HG03565 (cell line): ENCODE results near the gene GOLM1.

Experiments
- ATAC-seq: cut with Tn5 transposase; IDR thresholded peaks from one replicate; pipeline ENCODE4 v1.9.1; 2021; ENCODE audit warnings: mild to moderate bottlenecking, moderate library complexity; ENCODE audit not compliant: unreplicated experiment

GOLM1 gene

DNA sequence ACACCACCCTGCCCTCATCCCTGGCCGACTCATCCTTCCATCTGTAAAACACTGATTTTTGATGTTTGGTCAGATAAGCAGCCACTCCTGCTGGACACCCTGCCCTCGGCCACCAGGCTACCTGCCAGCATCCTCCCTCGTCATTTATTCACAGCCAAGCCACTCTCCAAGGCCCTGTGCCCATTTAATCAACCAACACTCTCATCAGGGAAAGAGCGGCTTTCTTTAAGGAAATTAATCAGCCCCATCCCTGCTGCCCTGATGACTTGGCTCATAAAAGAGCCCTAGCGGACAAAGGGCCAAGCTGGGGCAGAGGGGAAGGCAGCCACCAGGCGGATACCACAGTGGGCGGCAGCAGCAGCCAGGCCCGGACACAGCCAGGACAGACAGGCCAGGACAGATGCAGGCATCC, 52.4 kb downstream of the GOLM1 start:
- ATAC-seq: no peak

DNA sequence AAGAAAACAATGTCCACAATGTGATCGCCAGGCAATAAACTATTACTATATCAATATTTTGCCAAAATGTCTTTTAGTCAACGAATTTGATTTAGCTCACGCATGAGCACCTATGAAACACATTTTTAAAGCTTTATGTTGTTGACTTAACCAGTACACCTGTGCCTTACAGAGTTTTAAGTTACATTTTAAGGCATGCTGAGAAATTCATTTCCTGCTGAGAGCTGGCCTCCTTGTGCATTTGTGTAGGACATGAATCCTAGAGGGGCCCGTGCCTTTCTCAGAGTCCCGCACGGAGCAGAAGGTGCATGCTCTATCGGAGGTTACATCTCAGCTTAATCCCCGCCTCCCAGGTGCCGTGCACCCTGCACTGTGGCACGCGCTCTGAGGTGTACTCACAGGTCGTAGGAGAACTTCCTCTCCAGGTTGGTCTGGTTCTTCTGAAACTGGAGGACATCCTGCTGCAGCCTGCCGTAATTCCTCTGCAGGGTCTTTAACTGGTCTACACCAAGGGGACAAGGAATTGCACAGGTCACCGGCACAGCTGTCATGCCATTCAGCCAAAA, 53.2 kb downstream of the GOLM1 start:
- no peak for ATAC-seq

DNA sequence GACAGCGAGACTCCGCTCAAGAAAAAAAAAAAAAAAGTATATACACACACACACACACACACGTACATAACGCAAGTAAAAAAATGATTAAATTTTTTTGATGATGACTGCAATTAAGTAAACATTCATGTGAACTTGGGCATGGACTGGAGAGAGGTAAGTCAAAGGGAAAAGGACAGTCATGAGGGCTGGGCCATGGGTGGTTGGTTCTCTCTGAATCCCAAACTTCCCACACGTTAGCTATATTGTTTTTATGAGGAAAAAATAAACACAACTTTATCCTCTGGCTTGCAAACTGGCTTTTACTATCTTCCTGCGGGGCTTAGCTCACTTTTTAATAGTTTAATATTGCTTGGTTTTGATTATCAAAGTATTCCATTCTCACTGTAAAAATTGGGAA, 53.7 kb downstream of the GOLM1 start:
- no peak for ATAC-seq

DNA sequence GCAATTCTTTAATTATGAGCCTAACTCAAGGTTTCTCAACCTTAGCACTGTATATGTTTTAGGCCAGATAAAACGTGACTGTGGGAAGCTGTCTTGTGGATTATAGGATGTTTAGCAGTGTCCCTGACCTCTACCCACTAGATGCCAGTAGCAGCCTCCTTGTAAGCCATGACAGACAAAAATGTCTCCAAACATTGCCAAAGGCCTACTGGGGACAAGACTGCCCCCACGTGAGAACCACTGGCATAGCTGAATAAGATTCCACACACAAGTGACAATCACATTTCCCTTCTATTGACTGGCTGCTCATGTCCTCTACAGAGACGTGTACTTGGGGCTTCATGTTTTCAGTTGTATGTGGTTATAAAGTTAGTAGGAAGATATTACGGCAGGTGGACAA, 55.4 kb downstream of the GOLM1 start:
- ATAC-seq: no peak

DNA sequence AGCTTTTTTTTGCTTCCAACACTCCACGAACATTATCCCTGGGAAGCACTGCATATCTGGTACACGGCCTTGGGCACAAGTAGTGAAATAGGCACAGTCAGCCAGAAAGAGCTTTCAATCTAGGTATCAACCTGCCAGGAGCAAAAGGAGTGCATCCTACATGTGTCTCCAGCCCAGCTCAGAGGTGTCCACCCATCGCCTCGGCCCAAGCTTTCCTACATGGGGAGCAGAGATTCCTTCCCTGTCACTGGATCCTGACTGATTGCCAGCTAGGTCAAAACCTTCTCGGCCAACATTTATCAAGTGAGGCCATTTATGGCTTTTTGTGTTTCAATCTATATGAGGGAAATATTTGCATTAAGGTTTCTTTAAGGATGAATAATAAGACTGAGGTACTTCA, 55.8 kb downstream of the GOLM1 start:
- ATAC-seq: no peak

DNA sequence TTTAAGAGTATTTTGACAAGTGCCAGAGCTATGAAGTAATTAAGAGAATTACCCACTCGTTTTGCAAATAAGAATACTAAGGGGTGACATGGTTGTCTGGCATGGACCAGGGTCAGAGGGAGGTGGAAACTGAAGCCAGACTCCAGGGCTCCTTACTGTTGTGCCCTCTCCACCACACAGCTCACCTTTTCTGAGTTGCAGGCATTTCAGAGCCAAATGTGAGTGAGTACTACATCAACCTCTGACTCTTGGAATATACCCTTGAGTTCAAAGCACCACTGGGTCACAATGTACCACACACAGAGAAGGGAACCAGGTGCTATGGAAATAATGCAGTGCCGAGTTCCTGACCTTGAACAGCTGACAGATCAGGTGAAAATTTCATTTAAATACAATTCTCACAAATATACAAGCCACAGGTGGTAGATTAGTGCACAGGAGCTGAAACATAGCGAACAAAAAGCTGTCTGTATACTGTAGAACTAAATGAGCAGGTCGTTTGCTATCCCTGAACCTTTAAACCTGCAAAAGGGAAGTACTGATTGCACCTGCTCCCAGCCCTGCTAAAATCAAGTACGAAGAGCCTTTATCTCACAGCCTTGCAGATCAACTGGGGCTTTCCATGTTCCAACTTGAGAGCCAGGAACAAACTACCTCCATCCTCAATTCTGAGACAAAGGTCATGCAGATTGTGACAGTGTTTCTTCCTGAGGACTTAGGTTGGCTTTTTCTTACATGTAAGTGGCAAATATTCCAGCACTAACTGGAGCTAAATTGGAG, 57.0 kb downstream of the GOLM1 start:
- no peak for ATAC-seq

DNA sequence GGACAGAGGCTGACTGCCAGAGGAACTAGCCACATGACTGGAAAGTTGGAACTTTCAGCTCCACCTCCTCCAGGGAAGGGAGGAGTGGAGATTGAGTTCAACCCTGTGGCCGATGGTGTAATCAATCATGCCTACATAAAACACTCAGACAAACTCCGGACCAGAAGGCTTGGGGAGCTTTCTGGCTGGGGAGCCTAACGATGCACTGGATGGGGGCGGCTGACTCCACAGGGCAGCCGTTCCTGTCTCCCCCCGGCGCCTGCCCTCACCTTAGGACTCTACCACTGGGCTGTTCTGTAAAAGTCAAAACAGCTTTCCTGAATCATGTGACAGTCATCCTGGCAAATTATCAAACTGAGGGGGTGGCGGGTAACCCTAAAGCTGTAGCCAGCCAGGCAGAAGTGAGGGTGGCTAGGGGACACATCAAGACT, 58.0 kb downstream of the GOLM1 start:
- no peak for ATAC-seq

DNA sequence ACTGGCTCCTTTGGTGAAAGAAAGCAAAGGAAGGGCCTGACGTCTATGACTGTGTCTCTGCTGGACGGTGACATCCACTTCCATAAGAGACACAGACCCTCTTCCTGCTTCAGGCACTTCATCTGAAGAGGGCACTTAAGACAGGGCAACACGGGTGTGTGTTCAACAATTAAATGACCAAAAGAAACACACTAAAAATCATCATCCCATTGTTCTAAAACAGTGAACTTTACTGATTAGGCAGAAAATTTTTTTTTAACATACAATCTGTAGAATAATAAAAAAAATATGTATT, 58.5 kb downstream of the GOLM1 start:
- ATAC-seq: no peak

DNA sequence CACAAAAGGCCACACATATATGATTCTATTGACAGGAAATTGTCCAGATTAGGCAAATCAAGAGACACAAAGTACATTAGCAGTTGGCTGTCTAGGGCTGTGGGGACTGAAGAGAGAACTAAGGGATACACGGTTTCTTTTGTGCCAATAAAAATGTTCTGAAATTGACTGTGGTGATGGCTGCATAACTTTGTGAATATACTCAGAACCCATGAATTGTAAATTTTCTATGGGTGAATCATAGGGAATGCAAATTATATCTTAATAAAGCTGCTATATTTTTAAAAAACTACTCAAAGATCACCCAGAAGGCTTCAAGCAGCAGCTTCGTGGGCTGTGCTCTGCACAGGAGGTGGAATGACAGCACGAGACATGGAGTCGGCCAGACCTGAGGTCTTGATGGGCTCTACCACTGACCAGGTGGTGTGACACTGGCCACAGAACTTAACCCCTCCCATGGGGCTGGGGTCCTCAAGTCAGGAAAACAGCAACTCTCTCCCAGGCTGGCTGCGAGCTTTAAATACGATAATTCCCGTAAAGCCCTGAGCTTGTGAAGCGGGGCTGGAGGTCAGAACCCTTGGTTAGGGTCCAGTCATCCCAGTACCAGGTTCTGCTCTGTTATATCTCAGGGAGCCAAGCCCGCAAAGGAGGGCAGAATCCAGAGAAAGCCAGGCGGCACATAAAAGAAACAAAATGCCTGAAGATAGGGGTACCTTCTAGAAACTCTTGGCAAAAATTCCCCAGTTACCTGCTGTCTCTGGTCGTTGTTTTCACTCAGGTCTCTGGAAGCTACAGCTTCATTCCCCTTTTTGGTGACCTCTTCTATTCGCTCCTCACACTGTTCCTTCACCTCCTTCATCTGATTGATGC, 59.1 kb downstream of the GOLM1 start:
- ATAC-seq: no peak

DNA sequence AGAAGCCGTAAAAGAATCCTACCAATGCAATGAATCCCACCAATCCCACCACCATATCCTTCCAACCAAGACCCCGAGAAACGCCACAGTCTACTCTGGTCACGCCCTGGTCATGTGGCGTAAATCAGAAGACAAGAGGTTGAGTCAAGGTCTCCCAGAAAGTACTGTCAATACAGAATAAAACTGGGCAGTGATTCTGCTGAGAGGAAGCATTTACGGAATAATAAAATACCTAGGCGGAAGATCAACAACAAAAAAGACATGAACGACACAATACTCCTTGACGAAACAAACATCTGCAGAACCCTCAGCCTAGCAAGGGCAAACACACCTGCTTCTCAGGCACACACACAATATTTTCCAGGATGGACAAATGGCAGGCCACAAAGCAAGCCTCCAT, 62.8 kb downstream of the GOLM1 start:
- ATAC-seq: no peak

DNA sequence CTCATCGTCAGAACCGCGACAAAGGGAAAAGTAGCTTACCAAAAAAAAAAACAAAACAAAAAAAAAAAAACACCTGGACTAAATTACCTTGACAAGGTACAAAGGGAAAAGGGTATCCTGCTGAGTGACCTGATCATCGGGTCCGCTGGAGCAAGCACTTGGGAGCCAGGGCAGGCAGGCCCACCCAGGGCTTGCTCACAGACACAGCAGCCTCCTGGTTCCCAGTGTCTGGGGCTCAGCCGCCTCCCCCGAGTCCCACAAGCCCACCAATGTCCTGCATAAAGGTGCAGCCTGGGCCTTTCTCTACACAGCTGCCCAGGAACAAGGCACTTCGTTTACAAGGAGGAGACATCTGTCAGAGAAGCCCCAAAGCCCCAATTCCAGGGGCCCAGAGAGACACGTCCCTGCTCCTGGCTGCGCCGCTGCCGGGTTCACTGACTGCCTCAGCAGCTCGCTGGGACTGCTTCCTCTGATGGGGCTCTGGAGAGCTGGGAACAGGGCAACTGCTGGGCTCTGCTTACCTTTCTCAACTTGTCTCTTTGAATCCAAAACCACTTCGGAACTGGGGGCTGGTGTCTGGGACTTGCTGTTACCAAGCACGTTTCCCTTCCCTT, 63.4 kb downstream of the GOLM1 start:
- ATAC-seq: no peak

DNA sequence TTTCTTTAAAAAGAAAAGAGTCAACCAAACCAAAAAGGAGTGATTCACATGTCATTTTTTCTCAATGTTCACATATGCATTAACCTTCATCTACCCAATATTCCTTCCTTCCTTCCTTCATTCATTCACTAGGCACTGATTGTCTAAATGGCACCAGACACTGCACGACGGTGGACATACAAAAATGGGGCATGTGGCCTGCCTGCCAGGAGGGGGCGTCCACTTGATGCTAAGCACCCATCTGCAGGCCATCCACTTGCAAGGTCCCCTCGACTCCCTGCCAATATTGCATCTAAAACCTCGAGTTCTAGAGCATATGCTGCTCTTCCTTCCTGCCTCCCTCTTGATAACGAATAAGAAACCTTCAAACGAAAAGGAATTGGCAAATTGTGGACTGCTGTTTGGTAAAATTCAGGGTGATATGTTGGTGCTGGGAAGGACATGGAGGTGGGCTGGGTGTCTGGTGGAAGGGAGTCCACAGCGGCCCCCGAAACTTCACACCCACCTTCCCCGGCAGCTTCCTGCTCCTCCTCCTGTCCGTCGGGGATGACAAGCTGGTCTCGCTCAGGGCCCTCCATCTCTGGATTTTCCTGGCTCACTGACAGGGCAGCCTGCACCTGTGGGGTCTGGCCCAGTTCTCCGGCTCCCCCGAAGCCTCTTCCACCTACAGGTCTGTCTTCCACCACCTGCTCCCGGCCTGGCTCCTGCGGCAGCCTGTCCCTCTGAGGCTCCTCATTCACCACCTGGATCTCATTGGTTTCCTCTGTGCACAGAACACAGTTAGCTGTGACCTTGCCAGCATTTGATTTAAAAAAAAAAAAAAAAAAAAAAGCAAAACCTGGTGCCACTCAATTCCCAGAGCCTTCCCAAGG, 64.3 kb downstream of the GOLM1 start:
- no peak for ATAC-seq

DNA sequence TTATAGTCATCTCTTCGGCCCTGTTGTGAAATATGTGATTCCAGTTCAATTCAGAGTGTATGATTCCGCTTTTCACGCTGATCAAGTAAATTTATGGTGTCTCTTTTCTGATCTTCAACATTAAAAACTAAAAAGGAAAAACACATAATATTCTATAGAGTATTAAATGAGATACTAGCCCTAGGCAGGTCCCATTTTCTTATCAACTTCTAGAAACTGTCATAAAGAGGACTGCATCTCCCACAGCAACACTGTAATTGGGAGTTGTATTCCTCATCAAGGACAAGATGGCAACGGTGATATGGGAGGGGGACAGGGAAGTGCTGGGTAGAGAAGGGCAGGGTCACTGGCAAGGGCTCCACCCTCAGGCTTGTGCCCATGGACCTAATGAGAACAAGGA, 71.6 kb downstream of the GOLM1 start:
- no peak for ATAC-seq

DNA sequence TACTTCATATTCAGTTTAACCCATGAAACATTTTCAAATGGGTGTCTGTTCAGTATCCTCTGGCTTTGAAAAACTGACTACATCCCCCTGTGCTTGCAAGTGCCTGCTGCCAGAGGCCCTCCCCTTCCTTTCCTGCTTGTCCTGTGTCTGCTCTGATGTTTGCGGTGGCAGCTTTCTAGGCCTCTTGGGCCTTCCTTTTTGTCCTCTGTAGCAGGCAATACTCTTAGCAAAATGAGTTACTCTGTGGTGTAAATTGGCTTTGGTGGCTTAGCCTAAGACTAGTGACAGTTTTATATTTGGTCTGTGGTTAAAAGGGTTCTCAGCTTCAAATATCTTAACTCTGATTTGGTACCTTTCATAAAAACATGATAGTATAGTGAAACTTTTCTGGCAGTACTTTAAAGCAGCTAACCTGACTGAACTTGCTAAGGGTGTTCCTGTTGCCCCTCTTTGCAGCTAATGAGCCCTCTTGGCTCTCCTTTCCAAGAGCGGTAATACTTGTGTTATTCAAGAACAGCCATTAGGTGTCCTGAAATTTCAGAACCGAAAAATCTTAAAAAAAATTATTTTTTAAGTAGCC, 76.6 kb downstream of the GOLM1 start:
- ATAC-seq: no peak

DNA sequence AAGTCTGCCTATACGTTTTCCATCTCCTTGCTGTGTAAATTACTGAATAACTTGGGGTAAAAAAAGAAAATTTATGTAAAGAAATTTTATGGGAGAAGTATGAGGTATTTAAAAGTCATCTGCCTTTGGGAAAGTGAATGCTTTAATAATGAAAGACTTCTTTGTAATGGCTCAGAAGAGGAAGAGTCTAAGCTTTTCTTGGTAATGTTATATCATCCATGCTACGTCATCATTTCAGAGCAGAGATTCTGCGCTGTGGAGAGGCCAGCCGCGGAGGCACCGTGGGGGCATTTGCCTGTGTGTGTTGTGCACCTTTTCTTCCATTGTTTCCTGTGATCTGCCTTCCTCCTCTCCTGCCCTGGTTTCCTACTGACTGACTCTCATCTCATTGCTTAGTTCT, 78.2 kb downstream of the GOLM1 start:
- ATAC-seq: no peak

DNA sequence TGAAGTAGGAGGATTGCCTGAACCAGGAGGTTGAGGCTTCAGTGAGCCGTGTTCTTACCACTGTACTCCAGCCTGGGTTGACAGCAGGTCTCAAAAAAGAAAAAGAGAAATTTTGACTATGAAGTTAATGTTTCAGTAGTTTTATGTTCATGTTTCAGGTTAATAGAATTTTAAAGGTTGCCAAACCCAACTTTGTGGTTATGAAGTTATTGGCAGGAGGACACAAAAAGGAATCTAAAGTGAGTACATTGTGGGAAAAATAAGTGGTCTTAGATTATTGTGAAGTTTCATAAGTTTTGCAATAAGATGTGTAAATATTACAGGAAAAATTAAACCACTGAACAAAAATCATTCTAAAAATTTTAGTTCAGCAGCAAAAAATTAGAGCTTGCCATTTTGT, 78.6 kb downstream of the GOLM1 start:
- no peak for ATAC-seq

DNA sequence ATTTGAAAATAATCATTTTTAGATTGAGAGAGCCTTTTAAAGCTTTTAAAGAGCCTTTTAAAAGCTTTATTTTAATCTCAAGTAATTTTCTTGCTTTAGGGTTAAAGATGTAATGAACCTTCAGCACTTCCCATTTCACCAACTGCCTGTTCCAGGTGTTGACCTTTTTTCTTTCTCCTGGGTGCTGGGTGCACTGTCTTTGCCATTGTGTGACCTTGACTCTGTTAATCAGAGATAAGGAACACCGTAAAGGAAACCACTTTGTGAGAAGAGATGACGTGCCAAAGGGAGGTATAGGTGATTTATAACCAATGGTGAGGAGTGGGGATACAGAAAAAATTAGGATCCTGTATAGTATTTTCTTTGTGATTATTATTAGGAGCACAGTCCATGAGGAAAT, 90.2 kb downstream of the GOLM1 start:
- no peak for ATAC-seq

DNA sequence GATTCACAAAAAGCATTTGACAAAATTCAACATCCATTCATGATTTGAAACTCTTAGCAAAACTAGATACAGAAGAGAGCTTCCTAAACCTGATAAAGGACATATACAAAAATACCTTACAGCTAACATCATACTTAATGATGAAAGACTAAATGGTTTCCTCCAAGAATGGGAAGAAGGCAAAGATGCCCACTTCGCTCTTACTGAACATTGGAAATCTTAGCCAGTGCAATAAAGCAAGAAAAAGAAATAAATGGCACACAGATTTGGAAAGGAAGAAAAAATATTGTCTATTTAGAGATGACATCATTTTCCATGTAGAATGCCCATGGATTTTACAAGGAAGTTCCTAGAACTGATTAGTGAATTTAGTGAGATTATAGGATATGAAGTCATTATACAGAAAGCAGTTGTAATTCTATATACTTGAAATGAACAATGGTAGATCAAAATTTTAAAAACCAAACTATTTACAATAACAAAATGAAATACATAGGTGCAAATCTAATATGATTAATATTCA, 94.0 kb downstream of the GOLM1 start:
- ATAC-seq: no peak

DNA sequence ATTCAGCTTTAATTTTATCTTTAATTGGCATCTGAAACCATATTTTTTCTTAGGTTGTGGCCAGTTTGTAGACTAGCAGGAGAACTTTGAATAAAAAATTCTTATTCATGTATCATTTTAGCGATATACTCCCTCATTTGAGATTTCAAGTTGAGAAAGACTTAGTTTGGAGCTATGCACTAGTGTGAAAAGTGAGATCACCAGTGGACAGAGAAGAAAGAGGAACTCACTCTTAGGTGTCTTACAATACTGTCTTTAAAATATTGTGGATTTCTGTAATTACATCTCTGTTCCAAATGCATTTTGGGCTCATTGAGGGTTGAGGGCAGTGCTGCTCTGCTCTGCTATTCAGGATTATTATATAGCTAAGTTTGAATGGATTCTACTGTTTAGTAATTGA, 103.8 kb downstream of the GOLM1 start:
- no peak for ATAC-seq

DNA sequence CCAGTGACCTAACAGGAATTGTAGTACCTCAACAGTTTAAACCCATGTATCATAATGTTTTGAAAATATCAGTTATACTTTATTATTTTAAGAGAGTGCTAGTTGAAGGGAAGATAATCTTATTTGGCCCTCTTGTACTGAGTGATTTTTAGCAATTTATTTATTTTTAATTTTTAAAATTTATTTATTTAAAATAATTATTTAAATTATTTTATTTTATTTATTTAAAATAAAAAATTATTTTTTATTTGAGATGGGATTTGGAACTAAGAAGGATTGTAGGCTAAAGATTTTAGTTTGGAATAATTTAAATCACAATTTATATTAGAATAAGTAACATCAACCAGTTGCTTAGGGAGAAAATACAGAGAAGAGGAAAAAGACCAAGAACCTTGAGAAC, 104.3 kb downstream of the GOLM1 start:
- ATAC-seq: no peak
